Activated CD4-positive, CD25-positive, alpha-beta regulatory T cell treated with anti-CD3 and anti-CD28 coated beads, Interleukin-2, amount 50 U/mL, for 24 hours (primary cell): ENCODE results near the gene SYT5.
A peak's percentile ranks its signal among the peaks of the same experiment; 100 is the strongest.
"Not testable (repeated sequence)": the region's sequence is repeated elsewhere in the genome, so short reads cannot be mapped to it uniquely, and the experiment has no call there.

ENCODE experiments used
- ATAC-seq, 2 donors: fragments of 150-1000 bp; cut with Tn5 transposase; one replicate each; pipeline ENCODE4 v1.10.0; 2021; ENCODE audit warnings: mild to moderate bottlenecking in 1 of 2, moderate library complexity in 1 of 2

The SYT5 gene

GRCh38 chr19:55179606-55180484 is at the start of gene SYT5:
Gene SYT5, minus strand, starts transcription at chr19:55180289. Its CDS starts 1,248 bp downstream, at chr19:55179041.
- ATAC-seq: peak; percentile 46 to 53

- no peak for ATAC-seq
These were observed 49.7 kb upstream of the SYT5 start for GRCh38 chr19:55229789-55230182.

- no peak for ATAC-seq
These were observed 49.2 kb upstream of the SYT5 start for GRCh38 chr19:55229145-55229788.

- no peak for ATAC-seq
These were observed 48.4 kb upstream of the SYT5 start, which contains the start of gene TMEM86B for GRCh38 chr19:55228403-55229031. Gene TMEM86B, minus strand, starts transcription at chr19:55228763. Its CDS starts 22 bp downstream, at chr19:55228741.

GRCh38 chr19:55228015-55228391 is 47.9 kb upstream of the SYT5 start:
- ATAC-seq: no peak

GRCh38 chr19:55227241-55228014 is 47.3 kb upstream of the SYT5 start:
- no peak for ATAC-seq

- ATAC-seq: no peak
These were observed 46.7 kb upstream of the SYT5 start for GRCh38 chr19:55226788-55227187.

- no peak for ATAC-seq
These were observed 46.2 kb upstream of the SYT5 start for GRCh38 chr19:55226273-55226672.

GRCh38 chr19:55225415-55225958 is 45.4 kb upstream of the SYT5 start:
- no peak for ATAC-seq

GRCh38 chr19:55224679-55225414 is 44.8 kb upstream of the SYT5 start:
- ATAC-seq: not testable (repeated sequence)

- no peak for ATAC-seq
These were observed 44.1 kb upstream of the SYT5 start for GRCh38 chr19:55224038-55224665.

- ATAC-seq: no peak
These were observed 43.4 kb upstream of the SYT5 start for GRCh38 chr19:55223291-55224037.

- no peak for ATAC-seq
These were observed 40.4 kb upstream of the SYT5 start for GRCh38 chr19:55220525-55220924.

GRCh38 chr19:55216461-55217198 is 36.5 kb upstream of the SYT5 start:
- ATAC-seq: peak; percentile 67 to 73

GRCh38 chr19:55213547-55213946 is 33.5 kb upstream of the SYT5 start:
- no peak for ATAC-seq

GRCh38 chr19:55212447-55212846 is 32.4 kb upstream of the SYT5 start:
- peak in 1 of 2 donors; percentile 37 for ATAC-seq

- ATAC-seq: no peak
These were observed 29.8 kb upstream of the SYT5 start for GRCh38 chr19:55209693-55210472.

- ATAC-seq: no peak
These were observed 29.0 kb upstream of the SYT5 start, which contains the start of gene PTPRH for GRCh38 chr19:55208880-55209692. Gene PTPRH, minus strand, starts transcription at chr19:55209501. Its CDS starts 68 bp downstream, at chr19:55209433.
